ENCODE measurements around the gene CCDC54.

The CCDC54 gene

DNA sequence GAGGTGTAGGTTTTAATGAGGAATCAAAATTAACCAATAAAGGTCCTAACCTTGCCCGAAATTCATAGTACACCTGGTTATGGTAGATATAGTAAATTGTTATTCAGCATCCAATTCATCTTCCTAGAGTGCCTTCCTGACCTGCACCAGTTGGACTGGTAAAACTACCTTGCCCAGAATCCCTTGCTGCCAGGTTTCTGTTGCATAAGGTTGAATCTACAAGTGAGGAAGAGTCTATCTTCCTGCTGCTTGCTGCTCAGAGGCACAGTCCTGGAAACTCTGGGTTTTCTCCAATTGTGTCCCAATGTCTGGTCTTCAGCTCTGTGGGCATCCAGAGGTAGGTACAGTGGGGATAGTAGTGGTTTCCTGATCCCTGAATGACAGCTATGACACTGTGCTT lies 17.3 kb downstream of the CCDC54 start:
- no peak for DNase-seq (ENCODE audit: low spot score)

DNA sequence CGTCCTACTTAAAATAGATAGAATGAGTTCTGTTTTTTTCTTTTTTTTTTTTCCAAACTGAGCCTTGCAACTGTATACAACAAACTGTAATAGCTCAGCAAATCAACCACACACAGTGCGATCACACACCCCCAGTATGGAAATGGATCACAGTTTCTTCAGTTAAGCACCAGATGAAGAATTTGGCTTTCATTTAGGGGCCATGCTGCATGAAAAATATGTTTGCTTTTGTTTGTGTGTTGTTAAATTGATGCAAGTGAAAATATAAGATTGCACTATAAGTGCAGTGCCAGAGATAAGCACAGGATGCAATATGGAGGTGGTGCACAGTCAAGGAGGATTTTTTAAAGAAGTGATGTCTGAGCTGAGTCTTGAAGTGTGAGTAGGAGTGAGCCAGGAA lies 17.8 kb downstream of the CCDC54 start:
- DNase-seq (ENCODE audit: low spot score): no peak

DNA sequence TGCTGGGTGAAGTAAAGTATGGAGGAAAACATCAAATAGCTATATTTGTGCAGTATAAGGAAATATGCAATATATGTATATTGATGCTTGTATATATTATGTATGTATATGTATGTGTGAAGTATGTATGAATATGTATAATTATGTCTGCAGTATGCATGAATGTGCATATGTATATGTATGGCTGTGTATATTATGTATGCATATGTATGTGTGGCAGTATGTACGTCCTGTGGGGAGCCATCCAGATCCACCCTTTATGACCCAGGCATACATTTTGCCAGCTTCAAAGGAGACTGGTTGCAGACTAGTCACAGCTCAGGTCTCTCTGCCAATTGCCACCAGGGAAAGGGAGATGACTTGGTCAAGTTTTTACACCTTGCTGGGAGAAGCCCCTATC lies 24.1 kb downstream of the CCDC54 start:
- DNase-seq (ENCODE audit: low spot score): no peak

DNA sequence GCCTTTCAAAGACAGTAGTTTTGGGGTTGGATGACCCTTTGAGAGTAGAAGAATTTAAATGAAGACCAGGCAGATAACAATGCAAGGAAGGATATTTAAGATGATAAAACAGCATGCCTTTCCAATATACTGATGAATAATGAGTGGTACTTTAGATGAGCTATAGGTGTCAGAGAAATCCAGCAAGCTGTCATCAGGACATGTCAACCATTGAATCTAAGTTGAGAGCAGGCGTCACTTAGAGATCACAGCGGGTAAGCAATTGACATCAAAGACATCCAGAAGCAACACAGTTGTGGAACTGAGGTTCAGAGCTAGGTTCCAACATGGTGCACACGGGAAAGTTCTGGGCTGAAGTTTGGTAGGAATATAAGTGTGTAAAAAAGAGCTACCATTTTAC lies 25.0 kb downstream of the CCDC54 start:
- DNase-seq (ENCODE audit: low spot score): no peak

DNA sequence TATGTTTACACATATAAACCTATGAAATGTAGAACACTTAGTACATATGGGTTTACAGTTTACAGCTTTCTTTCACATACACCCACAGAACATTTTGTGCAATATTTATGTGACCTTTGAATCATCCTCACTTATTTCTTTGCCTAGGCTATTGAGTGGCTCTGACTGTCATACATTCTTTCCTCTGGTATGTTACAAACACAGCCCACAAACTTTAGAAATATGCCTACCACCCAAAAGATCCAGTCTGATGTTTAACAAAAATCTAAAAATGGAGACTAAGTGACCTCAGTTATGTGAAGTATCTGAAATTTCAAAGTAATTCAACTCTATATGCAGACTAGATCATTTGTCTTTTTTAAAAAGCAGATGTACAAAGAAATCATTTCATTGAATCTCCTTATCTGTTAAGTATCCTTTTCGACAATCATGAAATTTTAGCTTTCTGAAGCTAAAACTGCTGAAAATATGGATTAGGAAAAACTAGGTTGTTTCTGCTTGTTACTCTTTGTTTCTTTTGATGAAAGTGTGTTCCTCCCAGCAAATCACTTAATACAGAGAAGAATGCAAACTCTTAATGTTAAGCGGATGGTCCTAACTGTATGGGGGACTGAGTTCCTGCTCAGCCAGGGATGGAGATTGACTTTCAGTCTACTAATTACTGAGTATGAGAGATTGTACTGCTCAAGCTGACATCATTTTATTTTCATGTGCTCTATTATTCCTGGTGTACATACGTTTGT lies 27.7 kb downstream of the CCDC54 start:
- DNase-seq (ENCODE audit: low spot score): no peak

DNA sequence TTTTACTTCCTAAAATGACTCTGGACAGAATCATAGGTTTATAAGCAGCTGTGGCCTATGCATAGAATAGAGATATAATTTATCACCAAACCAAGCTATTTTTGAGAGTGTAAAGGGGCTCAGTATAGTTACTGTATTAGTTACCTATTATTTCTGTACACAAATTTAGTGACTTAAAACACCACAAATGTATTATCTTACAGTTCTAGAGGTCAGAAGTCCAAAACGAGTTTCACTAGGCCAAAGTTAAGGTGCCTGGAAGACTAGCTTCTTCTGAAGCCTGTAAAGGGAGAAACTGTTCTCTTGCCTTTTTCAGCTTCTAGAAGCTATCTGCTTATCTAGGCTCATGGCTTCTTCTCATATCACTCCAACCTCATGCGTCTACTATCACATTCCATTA lies 30.1 kb downstream of the CCDC54 start:
- no peak for DNase-seq (ENCODE audit: low spot score)

DNA sequence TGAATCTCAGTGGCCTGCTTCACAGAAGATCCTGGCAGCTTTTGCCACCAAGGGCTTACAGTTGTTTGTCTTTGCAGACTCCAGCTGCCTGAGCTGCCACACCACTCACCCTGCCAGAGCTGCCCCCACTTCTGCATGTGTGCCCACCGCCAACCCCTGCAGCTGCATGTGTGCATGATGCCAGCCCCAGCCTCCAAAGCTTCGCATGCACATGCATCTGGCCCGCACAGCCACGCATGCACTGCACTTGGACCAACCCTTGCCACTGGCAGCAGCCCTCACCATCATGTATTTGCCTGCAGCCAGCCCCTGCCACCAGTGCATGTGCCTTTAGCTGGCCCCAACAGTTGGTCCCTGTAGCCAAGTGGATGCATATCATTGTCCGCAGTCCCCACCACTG lies 31.3 kb downstream of the CCDC54 start:
- no peak for DNase-seq (ENCODE audit: low spot score)

DNA sequence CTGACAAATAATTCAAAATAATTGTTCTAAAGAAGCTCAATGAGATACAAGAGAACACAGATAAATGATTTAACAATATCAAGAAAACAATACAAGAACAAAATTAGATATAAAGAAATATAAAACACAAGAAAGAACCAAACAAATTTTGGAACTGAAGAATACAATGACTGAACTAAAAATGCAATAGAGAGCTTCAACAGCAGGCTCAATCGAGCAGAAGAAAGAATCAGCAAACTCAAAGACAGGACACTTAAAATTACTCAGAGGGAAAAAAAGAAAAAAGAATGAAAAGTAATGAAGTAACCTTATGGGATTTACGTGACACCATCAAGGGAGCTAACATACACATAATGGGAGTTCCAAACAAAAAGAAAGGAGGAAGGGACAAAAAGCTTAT lies 32.1 kb downstream of the CCDC54 start:
- DNase-seq (ENCODE audit: low spot score): no peak

DNA sequence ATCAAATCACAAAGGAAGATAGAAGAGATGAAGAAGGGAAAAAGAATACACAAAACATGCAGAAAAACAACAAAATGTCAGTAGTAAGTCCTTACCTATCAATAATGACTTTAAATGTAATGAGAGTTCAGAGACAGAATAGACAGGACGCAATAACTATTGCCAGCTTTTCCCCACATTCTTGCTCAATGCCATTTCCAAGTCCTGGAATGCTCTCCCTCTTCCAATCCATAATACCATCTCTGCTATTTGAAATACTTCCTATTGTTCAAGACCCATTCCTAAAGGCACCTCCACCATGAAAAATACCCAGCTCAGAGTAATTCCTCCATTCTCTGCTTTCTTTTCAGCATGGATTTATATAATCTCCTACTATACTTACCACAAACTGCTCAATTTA lies 33.4 kb downstream of the CCDC54 start:
- DNase-seq (ENCODE audit: low spot score): no peak

DNA sequence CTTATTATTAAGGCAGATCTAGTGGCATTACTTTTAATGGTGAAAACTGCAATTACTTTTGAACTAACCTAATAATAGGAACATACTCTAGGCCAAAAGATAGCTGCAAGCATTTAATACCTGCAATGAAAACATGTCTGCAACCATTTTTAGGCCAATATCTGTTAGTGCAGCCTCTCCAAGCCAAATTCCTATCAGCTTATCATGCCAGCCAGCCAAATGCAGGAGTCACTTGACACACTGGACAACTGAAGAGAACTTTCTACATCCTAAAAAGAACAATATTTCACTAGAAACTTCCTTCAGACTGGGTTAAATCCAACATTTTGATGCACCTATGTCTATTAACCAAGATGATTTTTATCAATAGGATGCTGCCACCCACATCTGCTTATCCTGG lies 33.8 kb downstream of the CCDC54 start:
- no peak for DNase-seq (ENCODE audit: low spot score)

DNA sequence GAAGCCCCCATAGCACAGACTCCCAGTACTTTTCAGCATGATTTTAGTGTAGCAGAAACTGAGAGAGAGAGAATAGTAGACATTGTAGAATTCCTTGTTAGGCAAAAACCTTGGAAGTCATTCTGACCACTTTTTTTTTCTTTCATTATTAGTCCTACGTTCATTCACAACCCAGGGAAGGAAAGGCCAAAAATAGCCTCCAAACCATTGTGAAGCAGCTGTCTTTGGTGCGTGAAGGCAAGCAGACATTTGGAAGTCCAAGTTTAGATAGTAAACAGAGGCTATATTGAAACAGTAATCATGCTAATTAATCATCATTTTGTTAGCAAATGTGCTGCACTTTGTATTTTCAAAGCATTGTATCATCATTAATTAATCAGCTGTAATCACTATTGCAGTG lies 34.5 kb downstream of the CCDC54 start:
- no peak for DNase-seq (ENCODE audit: low spot score)

DNA sequence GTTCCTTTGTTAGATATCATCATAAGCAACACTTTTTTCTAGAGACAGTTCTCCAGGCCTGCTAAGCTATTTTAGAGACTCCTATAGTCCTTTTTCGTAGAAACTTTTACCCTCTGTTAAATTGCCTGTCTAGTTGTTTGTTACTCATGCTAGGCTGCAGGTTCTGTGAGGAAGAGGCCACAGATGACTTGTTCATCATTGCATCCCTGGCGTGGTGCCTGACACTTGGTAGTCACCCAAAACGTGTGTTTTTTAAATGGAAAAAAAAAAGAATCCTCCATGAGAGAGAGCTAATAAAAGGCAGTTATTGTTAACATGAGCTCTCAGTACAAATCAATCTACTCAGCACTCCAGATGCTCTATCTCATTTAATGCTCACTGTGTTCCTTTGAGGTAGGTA lies 35.1 kb downstream of the CCDC54 start:
- DNase-seq (ENCODE audit: low spot score): no peak

DNA sequence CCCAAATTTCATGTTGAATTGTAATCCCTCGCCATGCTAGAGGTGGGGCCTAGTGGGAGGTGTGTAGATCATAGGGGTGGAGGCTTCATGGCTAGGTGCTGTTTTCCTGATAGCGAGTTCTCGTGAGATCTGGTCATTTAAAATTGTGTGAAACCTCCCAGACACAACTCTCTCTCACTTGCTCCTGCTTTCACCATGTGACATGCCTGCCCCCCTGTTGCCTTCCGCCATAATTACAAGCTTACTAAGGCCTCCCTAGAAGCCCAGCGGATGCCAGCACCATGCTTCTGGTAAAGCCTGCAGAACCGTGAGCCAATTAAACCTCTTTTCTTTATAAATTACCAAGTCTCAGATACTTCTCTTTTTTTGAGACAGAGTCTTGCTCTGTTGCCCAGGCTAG lies 36.0 kb downstream of the CCDC54 start:
- no peak for DNase-seq (ENCODE audit: low spot score)

DNA sequence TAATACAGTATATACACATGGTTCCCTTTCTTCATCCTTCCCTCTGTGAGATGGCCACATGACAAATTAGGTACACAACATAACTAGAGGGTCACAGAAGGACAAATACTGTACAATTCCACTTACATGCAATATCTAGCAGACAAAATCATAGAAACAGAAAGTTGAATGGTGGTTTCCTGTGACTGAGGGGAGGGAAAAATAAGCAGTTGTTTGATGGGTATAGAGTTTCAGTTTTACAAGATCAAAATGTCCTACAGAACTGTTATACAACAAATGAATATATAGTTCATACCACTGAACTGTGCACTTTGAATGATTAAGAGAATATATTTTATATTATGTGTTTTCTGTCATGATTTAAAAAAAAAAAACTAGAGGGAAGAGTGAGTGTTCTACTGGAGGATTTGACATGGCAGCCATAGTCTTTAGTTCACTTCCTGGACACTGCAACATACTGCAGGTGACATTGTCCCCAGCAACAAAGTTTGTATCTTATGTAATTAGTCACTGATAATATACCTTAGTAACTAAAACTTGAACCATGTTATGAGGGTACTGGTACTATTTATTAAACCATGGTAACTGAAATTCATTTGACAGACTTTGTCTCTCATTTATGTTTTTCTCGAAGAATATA lies 37.2 kb downstream of the CCDC54 start:
- no peak for DNase-seq (ENCODE audit: low spot score)

DNA sequence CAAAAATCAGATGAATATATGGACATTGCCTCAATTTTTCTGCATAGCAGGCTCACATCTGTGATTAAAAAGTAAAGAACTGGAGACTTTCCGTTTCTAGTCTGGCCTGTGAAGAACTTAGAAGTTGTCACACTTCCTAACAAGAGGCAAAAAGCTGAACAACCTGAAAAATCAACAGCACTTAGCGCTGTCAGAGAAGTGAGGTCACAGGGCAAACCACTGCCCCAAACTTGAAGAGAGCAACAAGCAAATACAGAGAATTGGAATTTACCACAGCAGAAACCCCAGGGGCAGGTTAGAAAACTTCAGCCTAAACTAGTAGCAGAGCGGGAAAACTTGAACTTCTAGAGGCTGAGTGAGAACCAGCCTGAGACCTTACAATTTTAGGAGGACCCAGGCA lies 38.9 kb downstream of the CCDC54 start:
- no peak for DNase-seq (ENCODE audit: low spot score)

DNA sequence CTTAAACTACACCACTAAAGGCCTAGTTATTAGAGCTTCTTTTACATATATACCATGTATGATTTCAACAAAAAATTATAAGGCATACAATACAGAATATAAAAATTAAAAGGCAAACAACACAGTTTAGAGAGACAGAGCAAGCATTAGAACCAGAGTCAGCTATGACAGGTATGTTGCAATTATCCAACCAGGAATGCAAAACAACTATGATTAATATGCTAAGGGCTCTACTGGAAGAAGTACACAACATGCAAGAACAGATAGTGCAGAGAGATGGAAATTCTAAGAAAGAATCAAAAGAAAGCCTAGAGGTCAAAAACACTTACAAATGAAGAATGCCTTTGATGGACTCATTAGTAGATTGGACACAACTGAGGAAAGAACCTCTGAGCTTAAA lies 39.6 kb downstream of the CCDC54 start:
- no peak for DNase-seq (ENCODE audit: low spot score)

DNA sequence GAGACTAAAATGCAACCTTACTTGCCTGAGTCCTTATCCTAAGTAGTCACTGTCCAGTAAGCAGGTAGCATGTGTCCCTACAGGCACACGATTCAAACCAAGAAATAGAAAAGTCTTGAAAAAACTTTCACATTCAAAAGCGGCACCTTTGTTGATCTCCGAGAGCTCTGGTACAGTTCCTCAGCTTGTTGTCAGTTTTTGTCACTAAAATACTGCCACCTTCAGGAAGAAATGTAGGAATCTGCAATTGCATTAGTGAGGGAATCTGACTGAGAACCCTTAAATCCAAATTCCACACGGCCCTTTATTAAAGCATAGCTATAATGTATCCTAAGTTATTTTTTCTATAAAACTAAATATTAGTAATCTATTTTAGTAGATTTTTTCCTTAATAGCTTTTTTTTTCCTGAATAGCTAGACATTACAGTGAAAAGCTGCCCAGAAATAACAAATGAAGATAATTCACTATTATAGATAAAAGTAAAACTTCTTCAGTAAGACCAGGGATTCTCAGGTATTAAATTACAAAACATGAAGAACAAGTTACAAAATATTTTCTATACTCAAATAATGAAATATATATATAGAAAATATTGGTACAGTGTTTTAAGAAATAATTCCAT lies 44.0 kb downstream of the CCDC54 start:
- DNase-seq (ENCODE audit: low spot score): peak; percentile 78

DNA sequence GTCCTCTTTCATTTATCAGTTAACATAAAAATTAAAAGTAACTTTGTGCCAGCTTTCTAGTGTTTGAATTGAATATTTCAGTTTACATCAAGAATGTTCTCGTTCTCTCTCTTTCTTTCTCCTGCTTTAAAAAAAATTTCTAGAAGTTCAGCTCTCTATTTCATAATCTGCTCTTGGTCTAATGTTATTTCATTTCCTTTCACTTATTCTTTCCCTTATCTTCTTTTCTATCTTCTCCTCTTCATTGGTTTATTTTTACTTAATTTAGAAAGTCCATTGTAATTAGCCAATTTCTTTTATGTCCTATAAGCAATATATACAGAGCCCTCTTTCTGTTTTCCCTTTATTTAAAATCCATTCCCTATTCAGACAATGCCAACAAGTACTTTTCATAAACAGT lies 44.6 kb downstream of the CCDC54 start:
- no peak for DNase-seq (ENCODE audit: low spot score)

DNA sequence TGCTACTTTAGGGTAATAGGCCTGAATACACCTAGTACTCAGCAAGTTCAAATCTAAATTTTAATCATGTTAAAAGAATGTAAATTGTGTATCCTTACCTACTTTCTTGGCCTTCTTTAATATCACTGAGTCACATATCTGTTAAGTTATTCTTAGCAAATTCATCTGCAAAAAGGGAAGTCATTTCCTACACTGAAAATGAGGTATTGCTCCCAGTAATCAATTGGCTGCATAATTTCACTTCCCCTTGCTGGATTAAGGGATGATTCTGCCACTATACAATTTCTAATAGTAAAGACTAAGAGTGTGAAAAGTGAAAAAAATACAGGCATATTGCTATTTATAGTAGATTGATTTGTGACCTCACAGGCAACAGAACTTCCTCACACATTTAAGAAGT lies 47.8 kb downstream of the CCDC54 start:
- no peak for DNase-seq (ENCODE audit: low spot score)

DNA sequence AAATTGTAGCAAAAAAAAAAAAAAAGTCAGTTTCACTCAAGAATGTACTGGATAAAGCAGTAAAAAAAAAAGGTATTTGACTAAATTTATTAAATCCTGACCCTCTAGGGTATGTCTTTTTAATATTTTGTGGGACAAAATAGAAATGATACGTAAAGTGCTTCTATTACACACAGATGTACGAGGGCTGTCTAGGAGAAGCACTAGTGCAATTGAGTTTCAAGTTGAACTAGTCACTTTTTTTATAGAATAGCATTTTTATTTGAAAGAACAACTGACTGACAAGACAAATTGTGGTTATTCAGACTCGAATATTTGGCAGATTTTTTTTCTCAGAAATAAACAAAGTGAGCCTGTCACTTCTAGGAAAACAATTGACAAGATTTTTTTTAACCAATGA lies 49.0 kb downstream of the CCDC54 start:
- no peak for DNase-seq (ENCODE audit: low spot score)
